ENCODE results near the gene HEXA.

HEXA gene

DNA sequence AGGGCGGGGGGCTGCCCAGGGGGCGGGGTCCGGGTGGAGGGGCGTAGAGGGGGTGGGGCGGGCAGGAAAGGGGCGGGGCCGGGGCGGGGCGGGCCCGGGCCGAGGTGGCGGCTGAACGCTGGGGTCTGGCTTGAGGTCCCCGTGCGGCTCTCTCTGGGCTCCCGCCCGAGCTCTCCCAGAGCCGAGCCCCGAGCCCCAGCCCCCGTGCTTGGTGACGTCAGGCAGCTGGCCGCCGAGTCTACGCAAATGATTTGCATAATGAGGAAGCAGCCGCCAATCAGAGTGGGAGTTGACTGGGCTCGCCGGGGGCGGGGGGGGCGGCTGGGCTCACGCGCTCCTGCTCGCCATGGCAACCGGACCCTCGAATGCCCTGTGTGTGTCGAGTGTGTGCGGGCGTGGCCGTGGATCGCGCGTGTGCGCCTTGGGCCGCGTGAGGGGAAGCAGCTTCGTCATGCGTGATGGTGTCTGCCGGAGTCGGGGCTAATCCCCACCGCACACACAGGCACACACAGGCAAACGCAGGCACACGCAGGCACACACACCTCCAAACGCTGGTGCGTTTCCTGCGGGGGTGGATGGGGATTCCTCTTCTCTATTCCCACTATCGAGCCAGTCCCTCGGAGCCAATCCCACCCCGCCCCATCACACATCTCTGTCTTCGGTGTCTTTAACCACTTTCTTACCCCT, 55.7 kb downstream of the HEXA start, which contains the start of gene CELF6 (continued):
- TF ChIP-seq MYNN (tag by site-specific recombination; IDR thresholded peaks at IDR 0.05; ENCODE audit: borderline replicate concordance) (peak; percentile 83), ZNF555 (tag by site-specific recombination; conservative IDR thresholded peaks at IDR 0.05) (no peak), IKZF3 (tag by site-specific recombination; IDR thresholded peaks at IDR 0.05) (peak; percentile 68; the same call in 1 of the 2 replicates), ZNF629 (tag by site-specific recombination; IDR thresholded peaks at IDR 0.05) (peak; percentile 91), ZXDB (tag by site-specific recombination; IDR thresholded peaks at IDR 0.05) (peak; percentile 37; the same call in 1 of the 2 replicates), ZNF335 (tag by site-specific recombination; conservative IDR thresholded peaks at IDR 0.05) (peak; percentile 100), SP2 (tag by site-specific recombination; IDR thresholded peaks at IDR 0.05) (peak; percentile 77), ZNF24 (tag by site-specific recombination; IDR thresholded peaks at IDR 0.05) (0 out of 2 replicates have a peak, but pooled peaks have one; percentile 48), ZNF777 (tag by site-specific recombination; IDR thresholded peaks at IDR 0.05; ENCODE audit: borderline replicate concordance) (peak; percentile 38; the same call in 1 of the 2 replicates), ZBTB17 (tag by site-specific recombination; IDR thresholded peaks at IDR 0.05) (peak; percentile 96), ZNF837 (tag by site-specific recombination; IDR thresholded peaks at IDR 0.05) (no peak), ZNF76 (tag by site-specific recombination; IDR thresholded peaks at IDR 0.05; ENCODE audit: borderline replicate concordance, low read depth) (peak; percentile 66; the same call in 1 of the 2 replicates), ZNF785 (tag by site-specific recombination; IDR thresholded peaks at IDR 0.05) (peak; percentile 98), GLIS1 (tag by site-specific recombination; IDR thresholded peaks at IDR 0.05) (peak; percentile 65), ZNF146 (tag by site-specific recombination; IDR thresholded peaks at IDR 0.05) (0 out of 2 replicates have a peak, but pooled peaks have one; percentile 19), ZFP37 (tag by site-specific recombination; IDR thresholded peaks at IDR 0.05) (peak; percentile 48; the same call in 1 of the 2 replicates), REPIN1 (tag by site-specific recombination; IDR thresholded peaks at IDR 0.05; ENCODE audit: low read depth) (no peak; the same call in 1 of the 2 replicates), ZBTB48 (tag by site-specific recombination; IDR thresholded peaks at IDR 0.05) (peak; percentile 68), ZNF701 (tag by site-specific recombination; IDR thresholded peaks at IDR 0.05) (no peak), ZBTB7A (tag by site-specific recombination; IDR thresholded peaks at IDR 0.05; ENCODE audit: low read depth) (peak; percentile 93), ZEB2 (tag by site-specific recombination; IDR thresholded peaks at IDR 0.05) (peak; percentile 59; the same call in 1 of the 2 replicates)
- TF ChIP-seq, protein P1, sequence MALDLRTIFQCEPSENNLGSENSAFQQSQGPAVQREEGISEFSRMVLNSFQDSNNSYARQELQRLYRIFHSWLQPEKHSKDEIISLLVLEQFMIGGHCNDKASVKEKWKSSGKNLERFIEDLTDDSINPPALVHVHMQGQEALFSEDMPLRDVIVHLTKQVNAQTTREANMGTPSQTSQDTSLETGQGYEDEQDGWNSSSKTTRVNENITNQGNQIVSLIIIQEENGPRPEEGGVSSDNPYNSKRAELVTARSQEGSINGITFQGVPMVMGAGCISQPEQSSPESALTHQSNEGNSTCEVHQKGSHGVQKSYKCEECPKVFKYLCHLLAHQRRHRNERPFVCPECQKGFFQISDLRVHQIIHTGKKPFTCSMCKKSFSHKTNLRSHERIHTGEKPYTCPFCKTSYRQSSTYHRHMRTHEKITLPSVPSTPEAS (tag by site-specific recombination; IDR thresholded peaks at IDR 0.05) = peak; percentile 99
- TF ChIP-seq, protein P2, sequence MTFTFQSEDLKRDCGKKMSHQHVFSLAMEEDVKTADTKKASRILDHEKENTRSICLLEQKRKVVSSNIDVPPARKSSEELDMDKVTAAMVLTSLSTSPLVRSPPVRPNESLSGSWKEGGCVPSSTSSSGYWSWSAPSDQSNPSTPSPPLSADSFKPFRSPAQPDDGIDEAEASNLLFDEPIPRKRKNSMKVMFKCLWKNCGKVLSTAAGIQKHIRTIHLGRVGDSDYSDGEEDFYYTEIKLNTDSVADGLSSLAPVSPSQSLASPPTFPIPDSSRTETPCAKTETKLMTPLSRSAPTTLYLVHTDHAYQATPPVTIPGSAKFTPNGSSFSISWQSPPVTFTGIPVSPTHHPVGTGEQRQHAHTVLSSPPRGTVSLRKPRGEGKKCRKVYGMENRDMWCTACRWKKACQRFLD (tag by site-specific recombination; IDR thresholded peaks at IDR 0.05) = no peak
- TF ChIP-seq, protein P3, sequence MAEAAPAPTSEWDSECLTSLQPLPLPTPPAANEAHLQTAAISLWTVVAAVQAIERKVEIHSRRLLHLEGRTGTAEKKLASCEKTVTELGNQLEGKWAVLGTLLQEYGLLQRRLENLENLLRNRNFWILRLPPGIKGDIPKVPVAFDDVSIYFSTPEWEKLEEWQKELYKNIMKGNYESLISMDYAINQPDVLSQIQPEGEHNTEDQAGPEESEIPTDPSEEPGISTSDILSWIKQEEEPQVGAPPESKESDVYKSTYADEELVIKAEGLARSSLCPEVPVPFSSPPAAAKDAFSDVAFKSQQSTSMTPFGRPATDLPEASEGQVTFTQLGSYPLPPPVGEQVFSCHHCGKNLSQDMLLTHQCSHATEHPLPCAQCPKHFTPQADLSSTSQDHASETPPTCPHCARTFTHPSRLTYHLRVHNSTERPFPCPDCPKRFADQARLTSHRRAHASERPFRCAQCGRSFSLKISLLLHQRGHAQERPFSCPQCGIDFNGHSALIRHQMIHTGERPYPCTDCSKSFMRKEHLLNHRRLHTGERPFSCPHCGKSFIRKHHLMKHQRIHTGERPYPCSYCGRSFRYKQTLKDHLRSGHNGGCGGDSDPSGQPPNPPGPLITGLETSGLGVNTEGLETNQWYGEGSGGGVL (tag by site-specific recombination; IDR thresholded peaks at IDR 0.05) = peak; percentile 35; the same call in 1 of the 2 replicates
- TF ChIP-seq, protein P4, sequence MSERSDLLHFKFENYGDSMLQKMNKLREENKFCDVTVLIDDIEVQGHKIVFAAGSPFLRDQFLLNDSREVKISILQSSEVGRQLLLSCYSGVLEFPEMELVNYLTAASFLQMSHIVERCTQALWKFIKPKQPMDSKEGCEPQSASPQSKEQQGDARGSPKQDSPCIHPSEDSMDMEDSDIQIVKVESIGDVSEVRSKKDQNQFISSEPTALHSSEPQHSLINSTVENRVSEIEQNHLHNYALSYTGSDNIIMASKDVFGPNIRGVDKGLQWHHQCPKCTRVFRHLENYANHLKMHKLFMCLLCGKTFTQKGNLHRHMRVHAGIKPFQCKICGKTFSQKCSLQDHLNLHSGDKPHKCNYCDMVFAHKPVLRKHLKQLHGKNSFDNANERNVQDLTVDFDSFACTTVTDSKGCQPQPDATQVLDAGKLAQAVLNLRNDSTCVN (tag by site-specific recombination; optimal IDR thresholded peaks at IDR 0.05) = peak; percentile 95
- TF ChIP-seq, protein P5, sequence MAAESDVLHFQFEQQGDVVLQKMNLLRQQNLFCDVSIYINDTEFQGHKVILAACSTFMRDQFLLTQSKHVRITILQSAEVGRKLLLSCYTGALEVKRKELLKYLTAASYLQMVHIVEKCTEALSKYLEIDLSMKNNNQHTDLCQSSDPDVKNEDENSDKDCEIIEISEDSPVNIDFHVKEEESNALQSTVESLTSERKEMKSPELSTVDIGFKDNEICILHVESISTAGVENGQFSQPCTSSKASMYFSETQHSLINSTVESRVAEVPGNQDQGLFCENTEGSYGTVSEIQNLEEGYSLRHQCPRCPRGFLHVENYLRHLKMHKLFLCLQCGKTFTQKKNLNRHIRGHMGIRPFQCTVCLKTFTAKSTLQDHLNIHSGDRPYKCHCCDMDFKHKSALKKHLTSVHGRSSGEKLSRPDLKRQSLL (tag by site-specific recombination; IDR thresholded peaks at IDR 0.05) = peak; percentile 47; the same call in 1 of the 2 replicates

Data from HEK293 (cell line).